GM23248 (cell line): ENCODE results near the gene SLC12A9. TPM values are rescaled to one million over a fixed set of nuclear protein-coding genes. Genes with fewer than 3 reads are reported as not detected.

ENCODE experiments used
- DNase-seq: peaks from one replicate; pipeline ENCODE4 v3.0.0-alpha.2; 2015
- H2AFZ ChIP-seq: fragments of 200-600 bp; sonication (generic); 2 replicates; pipeline ENCODE4 v1.6.1; 2016; ENCODE audit warnings: antibody characterized with exemption
- H3F3A ChIP-seq: fragments of 200-600 bp; sonication (generic); 2 replicates; pipeline ENCODE4 v1.6.1; 2016; ENCODE audit warnings: mild to moderate bottlenecking, antibody characterized with exemption, mixed run types; ENCODE audit not compliant: insufficient read depth
- H3K27ac ChIP-seq: fragments of 200-600 bp; sonication (generic); 2 replicates; pipeline ENCODE4 v1.5.1; 2016; ENCODE audit warnings: mild to moderate bottlenecking
- H3K27me3 ChIP-seq: fragments of 200-600 bp; sonication (generic); replicated peaks from 2 replicates; pipeline ENCODE4 v1.6.1; 2016; ENCODE audit warnings: mild to moderate bottlenecking; ENCODE audit not compliant: insufficient read depth
- H3K36me3 ChIP-seq: fragments of 200-600 bp; sonication (generic); 2 replicates; pipeline ENCODE4 v1.6.1; 2016; ENCODE audit warnings: low read depth, mild to moderate bottlenecking
- H3K4me1 ChIP-seq: fragments of 200-600 bp; sonication (generic); 2 replicates; pipeline ENCODE4 v1.6.1; 2016; ENCODE audit warnings: mild to moderate bottlenecking; ENCODE audit not compliant: insufficient read depth
- H3K4me2 ChIP-seq: fragments of 200-600 bp; sonication (generic); one replicate; pipeline ENCODE4 v1.6.1; 2016; ENCODE audit warnings: mild to moderate bottlenecking; ENCODE audit not compliant: unreplicated experiment
- H3K4me3 ChIP-seq: fragments of 200-600 bp; sonication (generic); 2 replicates; pipeline ENCODE4 v1.5.1; 2016; ENCODE audit warnings: mild to moderate bottlenecking
- H3K79me2 ChIP-seq: fragments of 200-600 bp; sonication (generic); 2 replicates; pipeline ENCODE4 v1.6.1; 2016; ENCODE audit warnings: mild to moderate bottlenecking; ENCODE audit not compliant: insufficient read depth
- H3K9ac ChIP-seq: fragments of 200-600 bp; sonication (generic); 2 replicates; pipeline ENCODE4 v1.6.1; 2016; ENCODE audit warnings: mild to moderate bottlenecking
- H3K9me2 ChIP-seq: fragments of 200-600 bp; sonication (generic); 2 replicates; pipeline ENCODE4 v1.6.1; 2016; ENCODE audit warnings: mixed run types, mild to moderate bottlenecking, moderate library complexity; ENCODE audit not compliant: insufficient read depth
- H3K9me3 ChIP-seq: fragments of 200-600 bp; sonication (generic); one replicate; pipeline ENCODE4 v1.6.1; 2017; ENCODE audit warnings: low read depth
- H4K20me1 ChIP-seq: fragments of 200-600 bp; sonication (generic); 2 replicates; pipeline ENCODE4 v1.6.0; 2016; ENCODE audit not compliant: insufficient read depth
- EZH2 ChIP-seq: fragments of 200-600 bp; sonication (generic); IDR thresholded peaks from 2 replicates; pipeline ENCODE4 v1.6.1; 2018; ENCODE audit warnings: antibody characterized with exemption, mild to moderate bottlenecking; ENCODE audit not compliant: insufficient read depth, poor library complexity, severe bottlenecking
- EZH2phosphoT487 ChIP-seq: fragments of 200-600 bp; sonication (generic); IDR thresholded peaks from 2 replicates; pipeline ENCODE4 v1.6.1; 2018; ENCODE audit warnings: antibody characterized with exemption, moderate library complexity, mild to moderate bottlenecking, low read depth; ENCODE audit not compliant: insufficient read depth
- WGBS, 2 experiments: methylation state at CpG; one replicate each; pipeline ENCODE4 v1.1.6; 2015 to 2017; ENCODE audit warnings: low lambda C conversion rate in 2 of 2, low coverage in 1 of 2; ENCODE audit errors: missing lambda C conversion rate in 2 of 2; 5-methylcytosine and 5-hydroxymethylcytosine counted together
- in situ Hi-C: fragments of 300-500 bp; cut with MboI; formaldehyde crosslinking; loops from 2 replicates; pipeline ENCODE4 v1.15.0; 2020
- polyA plus RNA-seq: library from polyadenylated mRNA; unstranded; fragments of >200 nt; fragmentation: Nextera tagmentation; extraction: Ambion mirVana; gene quantifications from 2 replicates; pipeline ENCODE4 v1.2.1, GENCODE V29; 2016
- total RNA-seq: library from RNA; depleted of rRNA; stranded (reverse); fragments of >200 nt; shearing (Covaris generic); gene quantifications from 2 replicates; pipeline ENCODE4 v1.2.3, GENCODE V29; 2014

The SLC12A9 gene
- total and polyA plus RNA-seq, 2 experiments from 2014 or later = 6.1 to 16.8 TPM

DNA sequence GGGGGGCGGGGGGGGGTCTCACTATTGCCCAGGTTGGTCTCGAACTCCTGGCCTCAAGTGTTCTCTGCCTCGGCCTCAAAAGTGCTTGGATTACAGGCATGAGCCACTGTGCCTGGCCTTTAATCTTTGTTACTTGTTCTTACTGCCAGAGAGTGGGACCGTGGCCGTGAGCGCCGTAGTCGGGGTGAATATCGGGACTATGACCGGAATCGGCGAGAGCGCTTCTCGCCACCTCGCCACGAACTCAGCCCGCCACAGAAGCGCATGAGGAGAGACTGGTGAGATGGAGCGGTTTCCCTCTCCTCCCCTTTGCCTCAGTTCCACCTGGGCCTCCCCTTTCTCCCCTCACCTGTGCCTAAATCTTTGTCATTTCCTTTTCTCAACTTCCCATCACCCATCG lies 28.6 kb downstream of the SLC12A9 start:
- H3K9me2 ChIP-seq = no peaks in the 10 kb centered on the region
- H3F3A ChIP-seq = peaks cover 17% of the 10 kb centered on the region; the same call in 1 of the 2 replicates
- H3K79me2 ChIP-seq = peaks cover 78% of the 10 kb centered on the region
- no peak overlapping the region for H3K4me2 ChIP-seq
- peaks cover 51% of the 10 kb centered on the region; the same call in 1 of the 2 replicates for H3K36me3 ChIP-seq
- H3K4me3 ChIP-seq = no peak overlapping the region
- no peak for TF ChIP-seq EZH2
- no peak for TF ChIP-seq EZH2phosphoT487
- no peak overlapping the region for H3K9ac ChIP-seq
- 92 to 94% methylated on average over 18 to 20 of the region's 20 CpGs for WGBS, 2 experiments
- H2AFZ ChIP-seq = no peak overlapping the region
- in situ Hi-C loops = no loop called here
- H3K9me3 ChIP-seq = no peaks in the 10 kb centered on the region
- 0 out of 2 replicates have a peak, but pooled peaks cover 5% of the 10 kb centered on the region for H4K20me1 ChIP-seq
- H3K27ac ChIP-seq = no peak overlapping the region
- peaks cover 13% of the 10 kb centered on the region for H3K4me1 ChIP-seq
- no peaks in the 10 kb centered on the region for H3K27me3 ChIP-seq
- no peak for DNase-seq

DNA sequence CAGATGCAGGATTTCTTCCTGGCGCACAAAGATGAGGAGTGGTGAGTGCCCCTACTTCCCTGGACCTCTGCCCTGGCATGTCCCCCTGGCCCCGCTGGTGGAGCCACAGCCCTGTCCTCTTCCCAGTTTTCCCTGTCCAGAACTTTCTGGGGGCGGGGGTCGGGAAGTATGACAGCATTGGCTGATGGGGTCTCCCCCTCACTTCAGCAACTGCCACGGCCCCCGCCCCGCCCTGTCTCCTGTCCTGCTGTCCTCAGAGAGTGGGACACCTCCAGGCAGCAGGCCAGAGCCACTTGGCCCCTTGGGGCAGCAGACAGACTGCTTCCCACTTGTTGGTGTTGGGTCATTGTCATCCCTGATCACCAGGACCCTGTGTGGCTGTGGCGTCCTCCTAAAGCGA lies 29.7 kb downstream of the SLC12A9 start:
- Histone ChIP-seq H3K4me1 (0 out of 2 replicates have a peak, but pooled peaks cover 4% of the 10 kb centered on the region), H3K4me3 (no peak overlapping the region), H3K9ac (no peak overlapping the region), H3K27me3 (no peaks in the 10 kb centered on the region), H3K9me3 (no peaks in the 10 kb centered on the region), H2AFZ (no peak overlapping the region), H3K36me3 (peaks cover 50% of the 10 kb centered on the region; the same call in 1 of the 2 replicates), H3F3A (peaks cover 20% of the 10 kb centered on the region; the same call in 1 of the 2 replicates), H3K4me2 (no peak overlapping the region), H3K79me2 (peaks cover 69% of the 10 kb centered on the region), H3K27ac (no peak overlapping the region), H4K20me1 (no peaks in the 10 kb centered on the region), H3K9me2 (no peaks in the 10 kb centered on the region)
- TF ChIP-seq EZH2 (no peak), EZH2phosphoT487 (no peak)
- in situ Hi-C loops = no loop called here
- WGBS, 2 experiments = 90 to 91% methylated on average over 9 of the region's 9 CpGs
- DNase-seq = no peak

DNA sequence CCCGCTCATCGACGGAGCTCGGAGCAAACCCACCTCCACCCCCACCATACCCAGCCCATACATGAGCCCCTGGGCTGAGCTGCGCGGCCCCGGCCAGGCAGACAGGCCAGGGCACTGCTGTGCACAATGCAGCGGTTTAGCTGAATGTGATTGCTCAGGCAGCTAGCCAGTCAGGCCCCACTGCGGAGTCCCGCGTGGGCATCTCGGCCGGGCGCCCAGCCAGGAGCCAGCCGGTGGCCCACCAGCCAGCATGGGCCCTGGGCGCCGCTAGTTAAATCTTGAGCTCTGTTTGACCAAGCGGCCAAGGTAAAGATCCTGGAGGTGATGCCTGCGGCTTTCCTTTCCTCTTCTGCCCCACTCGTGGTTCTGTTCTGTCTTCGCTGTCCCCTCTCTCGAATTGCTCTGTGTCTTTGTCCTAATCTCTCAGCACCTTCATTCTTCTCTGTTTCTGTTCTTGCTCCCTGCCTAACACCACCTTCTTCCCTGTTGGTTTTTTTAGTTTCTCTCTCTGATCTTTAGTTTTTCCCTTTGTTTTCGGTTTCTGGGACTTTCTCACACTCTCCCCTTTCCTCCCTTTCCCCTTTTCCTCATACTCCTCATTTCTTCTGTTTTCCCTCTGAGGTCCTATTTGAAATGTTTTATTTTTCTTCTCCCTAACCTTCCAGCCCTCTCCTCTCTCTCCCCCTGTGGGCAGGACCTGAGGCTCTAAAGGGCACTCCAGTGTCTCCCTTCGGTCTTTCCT lies 30.4 kb downstream of the SLC12A9 start:
- Histone ChIP-seq H3K79me2 (peaks cover 69% of the 10 kb centered on the region), H2AFZ (no peak overlapping the region)
- in situ Hi-C loops = no loop called here

GRCh38 chr7:100884736-100885439 lies 32.4 kb downstream of the SLC12A9 start:
- Histone ChIP-seq H3K9me3 (no peaks in the 10 kb centered on the region), H3K36me3 (peaks cover 47% of the 10 kb centered on the region), H3K27me3 (no peaks in the 10 kb centered on the region), H3K4me1 (peaks cover 7% of the 10 kb centered on the region; the same call in 1 of the 2 replicates), H2AFZ (no peak overlapping the region), H3K79me2 (peaks cover 62% of the 10 kb centered on the region), H3F3A (peaks cover 26% of the 10 kb centered on the region; the same call in 1 of the 2 replicates), H3K9me2 (no peaks in the 10 kb centered on the region), H3K4me2 (no peak overlapping the region), H3K4me3 (no peak overlapping the region), H3K27ac (no peak overlapping the region), H3K9ac (no peak overlapping the region), H4K20me1 (no peaks in the 10 kb centered on the region)
- no peak for DNase-seq
- no peak for TF ChIP-seq EZH2phosphoT487
- no peak for TF ChIP-seq EZH2
- in situ Hi-C loops = no loop called here
- 91% methylated on average over 28 to 29 of the region's 29 CpGs for WGBS, 2 experiments

More for the DNA sequence above, 30.4 kb downstream of the SLC12A9 start:
- Histone ChIP-seq H3K9ac (no peak overlapping the region), H3F3A (peaks cover 26% of the 10 kb centered on the region; the same call in 1 of the 2 replicates), H3K9me2 (no peaks in the 10 kb centered on the region), H3K4me1 (peaks cover 7% of the 10 kb centered on the region; the same call in 1 of the 2 replicates), H3K27me3 (no peaks in the 10 kb centered on the region), H3K27ac (no peak overlapping the region), H3K4me2 (no peak overlapping the region), H3K4me3 (no peak overlapping the region), H3K9me3 (no peaks in the 10 kb centered on the region), H3K36me3 (peaks cover 51% of the 10 kb centered on the region), H4K20me1 (no peaks in the 10 kb centered on the region)
- no peak for DNase-seq
- TF ChIP-seq EZH2phosphoT487 = no peak
- no peak for TF ChIP-seq EZH2
- 90 to 91% methylated on average over 22 to 24 of the region's 24 CpGs for WGBS, 2 experiments
